Ovary (tissue), 3 donors: ENCODE data around the gene L3MBTL1.

Experiments
- EP300 ChIP-seq: sonication (generic); formaldehyde crosslinking; IDR thresholded peaks from one replicate; pipeline ENCODE4 v1.6.1; 2017; ENCODE audit warnings: antibody characterized with exemption
- POLR2A ChIP-seq: fragments of 450-650 bp; IDR thresholded peaks from one replicate; pipeline ENCODE4 v1.6.1; 2017; ENCODE audit warnings: antibody characterized with exemption, mild to moderate bottlenecking, moderate library complexity
- TF ChIP-seq, protein P1 (sequence below), 3 donors: fragments of 450-650 bp in 2 of 3; fragments of 200-600 bp in 1 of 3; IDR thresholded peaks; one replicate each; pipeline versions ENCODE4 v1.5.1 to v1.8.0; 2016 to 2022; ENCODE audit warnings: antibody characterized with exemption in 3 of 3, mild to moderate bottlenecking in 1 of 3
- donor health status: DM: no; HTN: no; CAD: no.

DNA sequence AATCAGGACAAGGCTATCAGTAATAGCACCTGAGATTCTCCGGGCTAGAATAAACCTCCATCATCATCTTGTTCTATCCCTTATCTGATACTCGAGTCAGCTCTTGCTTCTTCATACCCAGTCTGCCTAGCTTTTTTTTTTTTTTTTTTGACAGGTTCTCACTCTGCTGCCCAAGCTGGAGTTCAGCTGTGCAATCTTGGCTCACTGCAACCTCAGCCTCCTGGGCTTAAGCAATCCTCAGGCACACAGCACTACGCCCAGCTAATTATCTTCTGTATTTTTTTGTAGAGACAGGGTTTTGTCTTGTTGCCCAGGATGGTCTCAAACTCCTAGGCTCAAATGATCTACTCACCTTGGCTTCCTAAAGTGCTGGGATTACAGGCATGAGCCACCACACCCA, 30.3 kb upstream of the L3MBTL1 start:
- TF ChIP-seq, protein P1, sequence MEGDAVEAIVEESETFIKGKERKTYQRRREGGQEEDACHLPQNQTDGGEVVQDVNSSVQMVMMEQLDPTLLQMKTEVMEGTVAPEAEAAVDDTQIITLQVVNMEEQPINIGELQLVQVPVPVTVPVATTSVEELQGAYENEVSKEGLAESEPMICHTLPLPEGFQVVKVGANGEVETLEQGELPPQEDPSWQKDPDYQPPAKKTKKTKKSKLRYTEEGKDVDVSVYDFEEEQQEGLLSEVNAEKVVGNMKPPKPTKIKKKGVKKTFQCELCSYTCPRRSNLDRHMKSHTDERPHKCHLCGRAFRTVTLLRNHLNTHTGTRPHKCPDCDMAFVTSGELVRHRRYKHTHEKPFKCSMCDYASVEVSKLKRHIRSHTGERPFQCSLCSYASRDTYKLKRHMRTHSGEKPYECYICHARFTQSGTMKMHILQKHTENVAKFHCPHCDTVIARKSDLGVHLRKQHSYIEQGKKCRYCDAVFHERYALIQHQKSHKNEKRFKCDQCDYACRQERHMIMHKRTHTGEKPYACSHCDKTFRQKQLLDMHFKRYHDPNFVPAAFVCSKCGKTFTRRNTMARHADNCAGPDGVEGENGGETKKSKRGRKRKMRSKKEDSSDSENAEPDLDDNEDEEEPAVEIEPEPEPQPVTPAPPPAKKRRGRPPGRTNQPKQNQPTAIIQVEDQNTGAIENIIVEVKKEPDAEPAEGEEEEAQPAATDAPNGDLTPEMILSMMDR (IDR thresholded peaks at IDR 0.05) = no peak
- no peak for TF ChIP-seq POLR2A
- no peak for TF ChIP-seq EP300
